Skin epidermis (tissue), 12 donors: ENCODE measurements around the gene GOLGA8K.
"Not testable (repeated sequence)": the region's sequence is repeated elsewhere in the genome, so short reads cannot be mapped to it uniquely, and the experiment has no call there.

Source experiments
- H3K27ac ChIP-seq, 21 experiments: fragments of 200-600 bp; sonication (generic) in 11 of 21; one replicate each; pipeline ENCODE4 v1.5.0; 2020; ENCODE audit warnings: mild to moderate bottlenecking in 3 of 21, inconsistent platforms in 2 of 21, moderate library complexity in 2 of 21
- H3K4me3 ChIP-seq, 7 experiments: fragments of 200-600 bp; sonication (generic) in 2 of 7; one replicate each; pipeline ENCODE4 v1.5.0; 2020; ENCODE audit warnings: inconsistent platforms in 2 of 7, mild to moderate bottlenecking in 2 of 7, moderate library complexity in 1 of 7

GOLGA8K gene

DNA sequence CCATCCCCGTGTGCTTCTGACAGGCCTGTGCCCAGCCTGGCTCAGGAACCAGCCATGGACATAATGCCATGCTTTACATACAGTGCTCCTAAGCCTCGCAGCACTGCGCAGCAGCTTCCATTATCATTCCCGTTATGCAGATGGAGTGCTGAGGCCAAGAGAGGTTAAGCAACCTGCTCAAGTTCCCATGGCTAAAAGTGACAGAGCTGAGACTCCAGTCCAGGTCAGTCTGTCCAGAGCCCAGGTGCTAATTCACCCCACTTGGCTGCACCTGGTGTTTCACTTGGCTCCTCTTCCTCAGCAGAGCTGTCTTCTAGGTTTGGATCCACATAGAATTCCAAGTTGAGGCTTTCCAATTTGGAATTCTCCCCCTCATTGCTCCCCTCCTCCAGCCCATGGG lies 41.4 kb downstream of the GOLGA8K start:
- H3K27ac ChIP-seq, H3K4me3 ChIP-seq: not testable (repeated sequence)

DNA sequence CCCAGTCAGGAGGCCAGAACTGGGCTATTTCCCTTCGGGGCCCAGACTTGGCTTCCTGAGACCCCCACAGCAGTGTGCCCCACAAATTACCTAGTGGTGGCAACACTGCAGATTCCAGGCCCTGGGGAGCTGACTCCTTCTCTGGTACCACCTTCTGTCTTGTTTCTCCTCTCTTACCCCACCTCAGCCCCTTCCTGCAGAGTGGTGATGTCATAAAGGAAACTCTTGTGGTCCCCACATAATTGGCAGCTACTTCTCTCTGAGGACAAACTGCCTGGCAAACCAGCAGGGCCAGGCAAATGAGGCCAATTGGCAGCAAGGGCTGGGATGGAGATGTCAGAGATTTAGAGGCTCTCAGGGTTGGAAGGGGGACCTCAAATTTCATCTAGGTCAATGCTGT lies 44.6 kb downstream of the GOLGA8K start:
- H3K27ac ChIP-seq, H3K4me3 ChIP-seq: not testable (repeated sequence)

DNA sequence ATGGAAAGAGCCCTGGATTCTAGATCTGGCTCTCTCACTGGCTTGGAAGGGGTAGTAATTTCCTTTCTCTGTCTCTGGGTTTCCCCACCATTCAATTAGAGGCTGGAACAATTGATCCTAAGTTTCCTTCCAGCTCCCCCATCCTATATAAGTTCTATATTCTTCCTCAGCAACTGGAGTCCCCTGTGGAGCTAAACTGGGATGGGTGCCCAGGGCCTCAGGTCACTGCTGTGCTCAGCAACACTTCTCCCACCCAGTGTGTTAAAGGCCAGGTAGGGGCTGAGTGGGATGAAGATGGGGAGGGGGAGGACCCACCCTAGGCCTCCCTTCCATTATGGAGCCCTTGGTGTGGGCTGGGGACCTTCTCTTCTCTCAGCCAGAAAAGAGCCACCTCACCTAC lies 46.2 kb downstream of the GOLGA8K start:
- not testable (repeated sequence) for H3K27ac ChIP-seq, H3K4me3 ChIP-seq

DNA sequence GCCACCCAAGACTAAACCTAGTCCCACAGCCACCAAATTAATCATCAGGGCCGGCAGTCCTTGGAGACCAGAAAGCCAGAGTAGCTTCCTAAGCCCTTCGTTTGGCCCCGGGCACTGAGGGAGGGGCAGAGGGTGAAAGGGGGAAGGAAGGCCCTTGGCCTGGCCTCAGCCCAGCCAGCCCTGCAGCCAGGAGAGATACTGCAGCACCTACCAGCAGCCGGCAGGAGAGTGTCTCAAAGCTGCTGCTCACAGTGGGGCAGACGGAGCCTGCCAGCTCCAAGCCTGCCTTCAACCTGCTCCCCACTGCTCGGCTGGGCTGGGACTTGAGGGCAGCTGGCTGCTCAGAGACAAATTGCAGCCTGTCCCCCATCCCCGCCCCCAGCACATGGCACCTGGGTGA lies 50.3 kb downstream of the GOLGA8K start:
- H3K27ac ChIP-seq, H3K4me3 ChIP-seq: not testable (repeated sequence)

DNA sequence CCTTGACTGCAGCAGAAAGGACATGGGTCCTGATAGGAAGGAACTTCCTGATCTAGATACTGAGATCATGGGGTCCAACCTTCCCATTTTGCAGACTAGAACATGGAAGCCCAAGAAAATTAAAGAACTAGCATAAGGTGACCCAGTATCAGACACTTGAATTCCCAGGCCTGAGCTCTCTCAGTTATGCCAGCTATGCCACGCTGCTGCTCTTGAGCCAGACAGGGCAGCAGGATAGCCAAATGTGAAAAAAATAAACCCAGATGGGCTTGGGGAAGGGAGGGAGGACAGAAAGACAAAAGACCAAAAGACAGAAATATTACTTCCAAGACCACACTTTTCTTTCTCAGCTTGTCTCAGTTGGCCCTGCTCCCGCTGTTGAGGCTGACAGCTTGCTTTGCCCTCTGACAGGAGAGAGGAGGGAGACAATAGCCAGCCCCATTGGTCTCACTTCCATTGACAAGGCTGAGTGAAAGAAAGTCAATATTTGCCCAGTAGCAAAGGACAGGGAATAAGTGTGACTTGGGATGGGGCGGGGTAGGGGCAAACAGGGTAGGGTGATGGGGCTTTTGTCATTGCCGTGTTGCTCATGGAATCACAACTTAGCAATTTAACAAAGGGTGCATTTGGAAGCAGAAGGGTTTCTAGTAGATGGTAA lies 52.4 kb downstream of the GOLGA8K start:
- H3K4me3 ChIP-seq, H3K27ac ChIP-seq: not testable (repeated sequence)

DNA sequence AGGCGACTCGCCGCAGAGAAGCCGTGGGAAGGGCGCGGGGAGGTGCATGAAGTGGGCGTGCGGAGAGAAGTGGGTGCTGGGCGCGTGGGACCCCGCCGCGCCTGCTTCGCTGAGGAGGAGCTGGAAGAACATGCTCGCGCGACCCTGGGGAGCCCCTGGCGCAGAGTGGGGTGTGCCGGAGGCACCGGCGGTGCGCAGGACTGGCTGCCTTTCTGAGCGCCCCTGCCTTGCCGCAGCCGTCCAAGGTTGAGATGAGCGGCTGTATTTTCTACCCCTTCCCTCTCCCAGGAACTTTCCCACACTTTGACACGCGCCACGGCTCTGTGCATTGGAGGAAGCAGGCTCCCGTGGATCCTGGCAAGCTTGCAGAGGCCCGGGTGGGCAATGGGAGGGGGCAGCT lies 56.1 kb downstream of the GOLGA8K start:
- H3K27ac ChIP-seq, H3K4me3 ChIP-seq: not testable (repeated sequence)

DNA sequence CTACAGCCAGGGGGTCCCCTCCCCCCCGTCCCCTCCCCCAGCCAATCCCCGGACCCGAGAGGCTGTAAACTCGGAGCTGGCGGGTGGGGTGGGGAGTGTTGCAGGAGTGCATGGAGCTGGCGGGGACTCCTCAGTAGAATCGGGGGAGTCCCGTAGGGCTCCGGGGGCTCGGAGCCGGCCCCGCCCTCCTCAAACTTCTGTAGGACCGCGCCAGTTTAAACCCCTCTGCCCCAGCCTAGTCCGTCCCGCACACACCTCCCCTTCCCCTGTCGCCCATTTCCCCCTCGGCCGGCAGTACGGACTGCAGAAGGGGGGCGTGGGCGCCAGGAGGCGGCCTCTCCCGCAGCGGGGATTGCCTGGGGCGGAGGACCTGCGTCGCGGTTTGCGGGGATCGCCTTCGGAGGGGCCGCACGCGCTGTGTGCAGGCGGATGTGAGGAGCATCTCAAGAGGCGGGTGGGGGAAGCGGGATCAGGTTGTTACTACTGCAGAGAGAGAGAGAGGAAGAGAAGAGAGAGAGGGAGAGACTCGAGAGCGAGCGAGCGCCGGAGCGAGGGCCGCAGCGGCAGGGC lies 57.0 kb downstream of the GOLGA8K start:
- H3K27ac ChIP-seq, H3K4me3 ChIP-seq: not testable (repeated sequence)

DNA sequence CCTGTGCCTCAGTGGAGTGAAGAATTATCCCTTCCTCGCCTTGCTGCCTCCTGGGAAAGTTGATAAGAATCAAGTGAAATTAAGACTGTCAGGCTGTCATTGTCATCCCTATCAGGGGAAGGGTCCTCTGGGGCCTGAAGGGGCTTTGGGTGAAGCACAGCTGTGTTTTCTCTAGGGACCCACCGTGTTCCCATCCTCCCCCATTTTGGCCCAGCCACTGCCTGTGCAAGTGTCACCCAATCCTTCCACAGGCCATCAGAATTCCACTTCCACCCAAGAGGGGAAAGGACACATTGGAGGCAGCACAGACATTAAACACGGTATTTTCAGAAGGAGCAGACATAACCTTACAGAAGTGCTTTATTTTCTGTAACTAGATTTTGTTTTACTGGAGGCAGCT lies 59.2 kb downstream of the GOLGA8K start:
- not testable (repeated sequence) for H3K27ac ChIP-seq, H3K4me3 ChIP-seq
